SK-N-SH (cell line): Measurements from ENCODE around the gene TPP1. TPM values are rescaled to one million over a fixed set of nuclear protein-coding genes. Genes with fewer than 3 reads are reported as not detected.

Experiments
- CTCF ChIA-PET: fragments of 300-600, 350-600 bp; formaldehyde crosslinking; extraction: SDS; loops from one replicate; lab custom pipeline; 2021; lab: Yijun Ruan, JAX
- POLR2A ChIA-PET: fragments of 350-600 bp; sonication (Branson Sonifier 250); formaldehyde crosslinking; extraction: SDS; loops from one replicate; lab custom pipeline; 2020; ENCODE audit warnings: antibody characterized with exemption, inconsistent platforms; lab: Yijun Ruan, JAX
- DNase-seq: peaks from one replicate; pipeline ENCODE4 v3.0.0; 2012
- H2AFZ ChIP-seq: fragments of 200-600 bp; sonication (generic); 2 replicates; pipeline ENCODE4 v1.8.1; 2016; ENCODE audit warnings: antibody characterized with exemption, mild to moderate bottlenecking, low read depth
- H3F3A ChIP-seq: fragments of 200-600 bp; sonication (generic); replicated peaks from 2 replicates; pipeline ENCODE3; 2016; ENCODE audit warnings: antibody characterized with exemption, mild to moderate bottlenecking; ENCODE audit not compliant: insufficient read depth
- H3K27ac ChIP-seq, 2 experiments: fragments of 200-500 bp in 1 of 2; fragments of 200-600 bp in 1 of 2; sonication (Bioruptor generic) in 1 of 2; sonication (generic), shearing (Covaris generic) in 1 of 2; 2 replicates each; pipeline versions ENCODE4 v1.5.1 to v1.6.1; 2014 to 2016; ENCODE audit warnings: low read depth in 2 of 2, inconsistent platforms in 1 of 2, low read length in 1 of 2, mild to moderate bottlenecking in 1 of 2, mixed read lengths in 1 of 2
- H3K27me3 ChIP-seq: fragments of 200-600 bp; sonication (generic), shearing (Covaris generic); 2 replicates; pipeline ENCODE4 v1.6.1; 2016; ENCODE audit warnings: mixed run types; ENCODE audit not compliant: insufficient read depth
- H3K36me3 ChIP-seq, 2 experiments: fragments of 200-500 bp in 1 of 2; fragments of 200-600 bp in 1 of 2; sonication (Bioruptor generic) in 1 of 2; sonication (generic) in 1 of 2; replicated peaks in 1 of 2; 2 replicates each; pipeline versions ENCODE3 to v1.5.1; 2014 to 2016; ENCODE audit warnings: low read length in 1 of 2, mild to moderate bottlenecking in 1 of 2; ENCODE audit not compliant: insufficient read depth in 2 of 2, control insufficient read depth in 1 of 2
- H3K4me1 ChIP-seq, 2 experiments: fragments of 200-500 bp in 1 of 2; fragments of 200-600 bp in 1 of 2; sonication (Bioruptor generic) in 1 of 2; sonication (generic), shearing (Covaris generic) in 1 of 2; 2 replicates each; pipeline versions ENCODE4 v1.5.1 to v1.6.1; 2014 to 2016; ENCODE audit warnings: low read depth in 1 of 2, low read length in 1 of 2, mixed run types in 1 of 2; ENCODE audit not compliant: insufficient read depth in 2 of 2, control insufficient read depth in 1 of 2
- H3K4me2 ChIP-seq: fragments of 200-600 bp; sonication (generic), shearing (Covaris generic); 2 replicates; pipeline ENCODE4 v1.6.1; 2017; ENCODE audit warnings: mixed run types
- H3K4me3 ChIP-seq, 2 experiments: fragments of 200-500 bp in 1 of 2; fragments of 200-600 bp in 1 of 2; sonication (Bioruptor generic) in 1 of 2; sonication (generic), shearing (Covaris generic) in 1 of 2; 2 replicates each; pipeline versions ENCODE4 v1.5.1 to v1.8.1; 2014 to 2016; ENCODE audit warnings: low read depth in 2 of 2, inconsistent platforms in 1 of 2, low read length in 1 of 2, mild to moderate bottlenecking in 1 of 2, mixed read lengths in 1 of 2, moderate library complexity in 1 of 2
- H3K79me2 ChIP-seq: fragments of 200-600 bp; sonication (generic); 2 replicates; pipeline ENCODE4 v1.8.1; 2017; ENCODE audit warnings: mild to moderate bottlenecking; ENCODE audit not compliant: insufficient read depth
- H3K9ac ChIP-seq: fragments of 200-600 bp; sonication (generic); 2 replicates; pipeline ENCODE4 v1.6.1; 2017; ENCODE audit warnings: mixed run types
- H3K9me2 ChIP-seq: fragments of 200-600 bp; sonication (generic); 2 replicates; pipeline ENCODE4 v1.6.1; 2017; ENCODE audit warnings: mixed run types
- H3K9me3 ChIP-seq: fragments of 200-600 bp; sonication (generic); 2 replicates; pipeline ENCODE4 v1.6.1; 2017; ENCODE audit warnings: mixed run types, mild to moderate bottlenecking, moderate library complexity
- H4K20me1 ChIP-seq: fragments of 200-600 bp; sonication (generic); 2 replicates; pipeline ENCODE4 v1.6.1; 2017; ENCODE audit warnings: mild to moderate bottlenecking, mixed run types; ENCODE audit not compliant: insufficient read depth
- ELF1 ChIP-seq: IDR thresholded peaks from 2 replicates; pipeline ENCODE4 v1.4.0; 2012
- EZH2phosphoT487 ChIP-seq: fragments of 200-600 bp; sonication (generic); IDR thresholded peaks from 2 replicates; pipeline ENCODE4 v1.6.1; 2017; ENCODE audit warnings: low read depth, mixed run types, mild to moderate bottlenecking, antibody characterized with exemption, moderate library complexity, borderline replicate concordance
- FOXJ3 ChIP-seq: sonication (generic); formaldehyde crosslinking; IDR thresholded peaks from 2 replicates; pipeline ENCODE4 v1.5.1; 2020; ENCODE audit warnings: mild to moderate bottlenecking, missing genetic modification reagents
- FOXM1 ChIP-seq: IDR thresholded peaks from 2 replicates; pipeline ENCODE4 v1.4.0; 2012; ENCODE audit warnings: low read depth, mild to moderate bottlenecking
- GABPA ChIP-seq: IDR thresholded peaks from 2 replicates; pipeline ENCODE4 v1.4.0; 2012; ENCODE audit warnings: low read depth, mild to moderate bottlenecking
- IRF3 ChIP-seq: fragments of 150-350 bp; IDR thresholded peaks from 2 replicates; pipeline ENCODE4 v1.6.1; 2016; ENCODE audit warnings: mild to moderate bottlenecking, low read depth, low read length
- JUND ChIP-seq: IDR thresholded peaks from 2 replicates; pipeline ENCODE4 v1.4.0; 2012
- MXI1 ChIP-seq: IDR thresholded peaks from 2 replicates; pipeline ENCODE4 v1.6.1; 2012; ENCODE audit warnings: mild to moderate bottlenecking, low read depth, low read length, improper control_type of control experiment
- NFIC ChIP-seq: IDR thresholded peaks from 2 replicates; pipeline ENCODE4 v1.4.0; 2012; ENCODE audit warnings: borderline replicate concordance
- NRF1 ChIP-seq: IDR thresholded peaks from 2 replicates; pipeline ENCODE4 v1.6.1; 2012; ENCODE audit warnings: low read depth, mild to moderate bottlenecking, low read length
- RAD21 ChIP-seq: IDR thresholded peaks from 2 replicates; pipeline ENCODE4 v1.6.1; 2012; ENCODE audit warnings: mild to moderate bottlenecking, low read length
- RCOR1 ChIP-seq: fragments of 150-350 bp; IDR thresholded peaks from 2 replicates; pipeline ENCODE4 v1.6.1; 2017; ENCODE audit warnings: antibody characterized with exemption, low read length
- REST ChIP-seq: IDR thresholded peaks from 2 replicates; pipeline ENCODE4 v1.6.1; 2012; ENCODE audit warnings: mild to moderate bottlenecking, low read depth, low read length, moderate library complexity
- RFX5 ChIP-seq: IDR thresholded peaks from 2 replicates; pipeline ENCODE4 v1.6.1; 2012; ENCODE audit warnings: mild to moderate bottlenecking, improper control_type of control experiment, low read length
- RXRA ChIP-seq: IDR thresholded peaks from 2 replicates; pipeline ENCODE4 v1.4.0; 2012; ENCODE audit warnings: low read depth, mild to moderate bottlenecking, borderline replicate concordance
- SMC3 ChIP-seq: IDR thresholded peaks from 2 replicates; pipeline ENCODE4 v1.6.1; 2012; ENCODE audit warnings: low read depth, low read length, improper control_type of control experiment
- TAF1 ChIP-seq: IDR thresholded peaks from 2 replicates; pipeline ENCODE4 v1.6.1; 2012; ENCODE audit warnings: low read depth, mild to moderate bottlenecking, low read length, moderate library complexity, borderline replicate concordance
- TCF12 ChIP-seq: IDR thresholded peaks from 2 replicates; pipeline ENCODE4 v1.4.0; 2012
- USF2 ChIP-seq: fragments of 150-350 bp; IDR thresholded peaks from 2 replicates; pipeline ENCODE4 v1.6.1; 2017; ENCODE audit warnings: antibody characterized with exemption, low read length, low read depth, borderline replicate concordance
- WGBS: methylation state at CpG from one replicate; pipeline ENCODE4 v1.1.6; 2017; ENCODE audit warnings: low lambda C conversion rate; 5-methylcytosine and 5-hydroxymethylcytosine counted together
- polyA plus RNA-seq, 3 experiments: library from polyadenylated mRNA; depleted of rRNA; stranded (reverse); fragments of >200 nt; gene quantifications; 2 replicates each; pipeline ENCODE4 v1.2.3, GENCODE V29; 2012

TPP1 gene
- polyA plus RNA-seq, 1 of the 3 experiments (the other 2 are of a cell fraction), result 105 TPM

- no peaks in the 10 kb centered on the region for H3K9me3 ChIP-seq
- H3K9me2 ChIP-seq, result no peaks in the 10 kb centered on the region
- H3F3A ChIP-seq, result peaks cover 6% of the 10 kb centered on the region
- ChIA-PET CTCF (interaction anchor here (1.3 kb wide), 1 partner anchor 133 kb away, joined by 3 read pairs; no protein-coding TSS in a partner anchor), POLR2A (interaction anchor here (0.7 kb wide), 1 partner anchor 1949 kb away, joined by 3 read pairs; no protein-coding TSS in a partner anchor)
- no peak overlapping the region for H3K27ac ChIP-seq
- H2AFZ ChIP-seq, result no peak overlapping the region
- H3K36me3 ChIP-seq, result no peaks in the 10 kb centered on the region
- TF ChIP-seq RFX5, result no peak
- TF ChIP-seq ELF1, result no peak
- TF ChIP-seq TCF12, result no peak
- no peak for TF ChIP-seq EZH2phosphoT487
- no peak for TF ChIP-seq RAD21
- no peak for TF ChIP-seq MXI1
- no peak for TF ChIP-seq IRF3
- TF ChIP-seq FOXM1, result no peak
- no peak for TF ChIP-seq SMC3
- no peak for TF ChIP-seq NFIC
- no peak for TF ChIP-seq REST
- H3K79me2 ChIP-seq, result no peaks in the 10 kb centered on the region
- 88% methylated on average over 3 of the region's 3 CpGs for WGBS
- no peak overlapping the region for H3K9ac ChIP-seq
- no peak overlapping the region for H3K4me3 ChIP-seq
- no peak overlapping the region for H3K4me2 ChIP-seq
- no peak for DNase-seq
- H3K4me1 ChIP-seq, result no peaks in the 10 kb centered on the region
- H4K20me1 ChIP-seq, result no peaks in the 10 kb centered on the region
- H3K27me3 ChIP-seq, result no peaks in the 10 kb centered on the region
These were observed 44.7 kb upstream of the TPP1 start for GRCh38 chr11:6663794-6664469.

GRCh38 chr11:6660712-6661111, 41.5 kb upstream of the TPP1 start:
- Histone ChIP-seq H4K20me1 (no peaks in the 10 kb centered on the region), H3K9ac (no peak overlapping the region), H3K4me1 (peaks cover 0 to 3% of the 10 kb centered on the region in 2 experiments; a peak in 1 of 4 replicates), H3K9me3 (no peaks in the 10 kb centered on the region), H3K4me2 (no peak overlapping the region), H3K36me3 (no peaks in the 10 kb centered on the region), H3K27ac (no peak overlapping the region), H3K79me2 (no peaks in the 10 kb centered on the region), H3K27me3 (no peaks in the 10 kb centered on the region), H3K4me3 (no peak overlapping the region), H2AFZ (no peak overlapping the region), H3F3A (peaks cover 9% of the 10 kb centered on the region), H3K9me2 (no peaks in the 10 kb centered on the region)
- TF ChIP-seq IRF3 (no peak), TAF1 (no peak), RXRA (no peak), TCF12 (no peak), NRF1 (no peak), GABPA (no peak), MXI1 (no peak), RFX5 (no peak), FOXJ3 (no peak), JUND (no peak), RCOR1 (no peak), EZH2phosphoT487 (no peak), USF2 (no peak), RAD21 (no peak)
- CTCF ChIA-PET, result interaction anchor here (0.8 to 1.4 kb wide), 2 partner anchors 39 to 283 kb away, joined by 3 read pairs; no protein-coding TSS in a partner anchor
- POLR2A ChIA-PET, result no interaction called here
- DNase-seq, result no peak
- 77% methylated on average over 3 of the region's 3 CpGs for WGBS
